ENCODE results near the gene KMT2E. TPM values are rescaled to one million over a fixed set of nuclear protein-coding genes. Genes with fewer than 3 reads are reported as not detected.

KMT2E gene
- total and polyA plus RNA-seq, 2 donors (not counting 1 experiment from before 2014, with no cell fraction given) = 32.4 to 328 TPM

GRCh38 chr7:105006367-105007136 is 7.5 kb upstream of the KMT2E start:
- Histone ChIP-seq H3K4me2 (replicated peaks; ENCODE audit: low read depth, low read length, poor library complexity, severe bottlenecking) (peak overlapping the region; percentile 24), H3K4me1 (ENCODE audit: control insufficient read depth in 2 of 2, insufficient read depth in 2 of 2, low read length in 2 of 2) (peaks cover 63 to 77% of the 10 kb centered on the region in 2 donors), H4K20me1 (ENCODE audit: control insufficient read depth, insufficient read depth, low read length, poor library complexity, severe bottlenecking) (peaks cover 21% of the 10 kb centered on the region), H3K79me2 (ENCODE audit: control insufficient read depth, insufficient read depth, low read length) (peaks cover 99% of the 10 kb centered on the region), H3K9me3 (ENCODE audit: control extremely low read depth in 1 of 3, control insufficient read depth in 2 of 3, insufficient read depth in 1 of 3, low read length in 2 of 3) (no peaks in the 10 kb centered on the region), H3K4me3 (ENCODE audit: control extremely low read depth in 1 of 5, extremely low read depth in 1 of 5, insufficient read depth in 1 of 5, low read depth in 2 of 5, low read length in 4 of 5) (no peak overlapping the region), H3K27ac (ENCODE audit: low read length in 2 of 2) (peak overlapping the region in 1 of 2 donors; percentile 100), H3K9ac (ENCODE audit: low read length) (no peak overlapping the region), H3K27me3 (replicated peaks in 1 of 4; ENCODE audit: control extremely low read depth in 1 of 4, control insufficient read depth in 3 of 4, insufficient read depth in 4 of 4, low read length in 3 of 4) (no peaks in the 10 kb centered on the region), H2AFZ (ENCODE audit: insufficient read depth, low read depth, low read length, poor library complexity, severe bottlenecking) (no peak overlapping the region), H3K36me3 (replicated peaks in 1 of 2; ENCODE audit: control extremely low read depth in 1 of 2, control insufficient read depth in 1 of 2, extremely low read depth in 1 of 2, insufficient read depth in 2 of 2, low read length in 1 of 2) (peaks cover 0 to 24% of the 10 kb centered on the region in 2 experiments)
- Mint-ChIP-seq H3K4me1 (peaks cover 83% of the 10 kb centered on the region), H3K9me3 (ENCODE audit: insufficient read depth) (no peaks in the 10 kb centered on the region), H3K27ac (peak overlapping the region; percentile 50), H3K4me3 (peak overlapping the region; percentile 13), H3K27me3 (no peaks in the 10 kb centered on the region)
- POLR2A ChIA-PET = interaction anchor here (0.7 to 0.8 kb wide), 3 partner anchors 10 to 352 kb away, joined by 4 to 6 read pairs (median 4); no protein-coding TSS in a partner anchor
- WGBS (ENCODE audit: insufficient coverage) = no CpG with 5 or more reads among the region's 5 CpGs
- CTCF ChIA-PET = interaction anchor here (1.2 to 16.1 kb wide), 4 partner anchors 16 to 46 kb away, joined by 3 to 282 read pairs (median 4); no protein-coding TSS in a partner anchor
- TF ChIP-seq CTCF (IDR thresholded peaks at IDR 0.05) (no peak), EZH2 (IDR thresholded peaks at IDR 0.05; ENCODE audit: borderline replicate concordance, insufficient read depth, low read depth, low read length, poor library complexity, severe bottlenecking) (no peak)
- intact Hi-C loops (cut with micrococcal nuclease) = no loop called here
- ATAC-seq (ENCODE audit: low read depth) = no peak
- DNase-seq = no peak

GRCh38 chr7:105007298-105007697 is 6.7 kb upstream of the KMT2E start:
- H3K36me3 ChIP-seq (replicated peaks in 1 of 2; ENCODE audit: control extremely low read depth in 1 of 2, control insufficient read depth in 1 of 2, extremely low read depth in 1 of 2, insufficient read depth in 2 of 2, low read length in 1 of 2) = peaks cover 0 to 24% of the 10 kb centered on the region in 2 experiments
- peak overlapping the region; percentile 50 for H3K27ac Mint-ChIP-seq

More at GRCh38 chr7:105007298-105007697, 6.7 kb upstream of the KMT2E start:
- Histone ChIP-seq H3K79me2 (ENCODE audit: control insufficient read depth, insufficient read depth, low read length) (peaks cover 99% of the 10 kb centered on the region), H3K4me1 (ENCODE audit: control insufficient read depth in 2 of 2, insufficient read depth in 2 of 2, low read length in 2 of 2) (peaks cover 63 to 72% of the 10 kb centered on the region in 2 donors), H3K9ac (ENCODE audit: low read length) (no peak overlapping the region), H3K4me3 (ENCODE audit: control extremely low read depth in 1 of 5, extremely low read depth in 1 of 5, insufficient read depth in 1 of 5, low read depth in 2 of 5, low read length in 4 of 5) (no peak overlapping the region), H2AFZ (ENCODE audit: insufficient read depth, low read depth, low read length, poor library complexity, severe bottlenecking) (no peak overlapping the region), H4K20me1 (ENCODE audit: control insufficient read depth, insufficient read depth, low read length, poor library complexity, severe bottlenecking) (peaks cover 15% of the 10 kb centered on the region), H3K9me3 (ENCODE audit: control extremely low read depth in 1 of 3, control insufficient read depth in 2 of 3, insufficient read depth in 1 of 3, low read length in 2 of 3) (no peaks in the 10 kb centered on the region), H3K27me3 (replicated peaks in 1 of 4; ENCODE audit: control extremely low read depth in 1 of 4, control insufficient read depth in 3 of 4, insufficient read depth in 4 of 4, low read length in 3 of 4) (no peaks in the 10 kb centered on the region), H3K4me2 (replicated peaks; ENCODE audit: low read depth, low read length, poor library complexity, severe bottlenecking) (peak overlapping the region; percentile 24), H3K27ac (ENCODE audit: low read length in 2 of 2) (peak overlapping the region in 1 of 2 donors; percentile 100)
- intact Hi-C loops (cut with micrococcal nuclease) = no loop called here
- peak overlapping the region; percentile 13 for H3K4me3 Mint-ChIP-seq
- WGBS (ENCODE audit: insufficient coverage) = no CpG with 5 or more reads among the region's 5 CpGs
- POLR2A ChIA-PET = interaction anchor here (0.7 to 0.8 kb wide), 2 partner anchors 9 to 351 kb away, joined by 4 read pairs; no protein-coding TSS in a partner anchor
- H3K27me3 Mint-ChIP-seq = no peaks in the 10 kb centered on the region
- TF ChIP-seq EZH2 (IDR thresholded peaks at IDR 0.05; ENCODE audit: borderline replicate concordance, insufficient read depth, low read depth, low read length, poor library complexity, severe bottlenecking) (no peak), CTCF (IDR thresholded peaks at IDR 0.05) (no peak)
- DNase-seq (no peak), ATAC-seq (ENCODE audit: low read depth) (no peak)
- H3K4me1 Mint-ChIP-seq = peaks cover 78% of the 10 kb centered on the region
- H3K9me3 Mint-ChIP-seq (ENCODE audit: insufficient read depth) = no peaks in the 10 kb centered on the region
- CTCF ChIA-PET = interaction anchor here (1.0 to 16.1 kb wide), 5 partner anchors 14 to 45 kb away, joined by 3 to 282 read pairs (median 4); no protein-coding TSS in a partner anchor
